HEK293 (cell line): ENCODE results near the gene PCYOX1L.

Experiments
- CTCF ChIA-PET: fragments of 350-600 bp; formaldehyde crosslinking; extraction: SDS; loops from one replicate; lab custom pipeline; 2021; ENCODE audit warnings: antibody characterized with exemption; lab: Yijun Ruan, JAX
- POLR2A ChIA-PET: fragments of 300-600 bp; formaldehyde crosslinking; extraction: SDS; loops from one replicate; lab custom pipeline; 2020; ENCODE audit warnings: antibody characterized with exemption, inconsistent platforms; lab: Yijun Ruan, JAX
- H3K27ac ChIP-seq: fragments of 200-500 bp; sonication (Bioruptor generic); 2 replicates; pipeline ENCODE4 v1.5.1; 2014; ENCODE audit warnings: low read depth, low read length, control low read depth, inconsistent platforms; ENCODE audit errors: extremely low read depth
- H3K36me3 ChIP-seq, 2 experiments: fragments of 200-500 bp in 1 of 2; sonication (Bioruptor generic) in 1 of 2; 1 replicate in 1 of 2; 2 replicates in 1 of 2; pipeline ENCODE4 v1.5.1; 2014 to 2017; ENCODE audit warnings: inconsistent platforms in 2 of 2, low read length in 2 of 2; ENCODE audit not compliant: control insufficient read depth in 2 of 2, insufficient read depth in 1 of 2
- H3K4me1 ChIP-seq: fragments of 200-500 bp; sonication (Bioruptor generic); 2 replicates; pipeline ENCODE4 v1.5.1; 2014; ENCODE audit warnings: mild to moderate bottlenecking, low read length, inconsistent platforms; ENCODE audit not compliant: control insufficient read depth, insufficient read depth
- H3K4me3 ChIP-seq: 2 replicates; pipeline ENCODE4 v1.5.1; 2011; ENCODE audit warnings: low read depth, mild to moderate bottlenecking, control low read depth, low read length, moderate library complexity
- H3K9me3 ChIP-seq: fragments of 200-500 bp; sonication (Bioruptor generic); 2 replicates; pipeline ENCODE4 v1.5.1; 2014; ENCODE audit warnings: low read depth, low read length, inconsistent platforms; ENCODE audit not compliant: control insufficient read depth, insufficient read depth
- WT1 ChIP-seq: fragments of 450-650 bp; formaldehyde crosslinking; IDR thresholded peaks from 2 replicates; pipeline ENCODE4 v1.5.1; 2016; ENCODE audit warnings: missing biosample characterization, missing genetic modification characterization
- YY2 ChIP-seq: fragments of 450-650 bp; formaldehyde crosslinking; IDR thresholded peaks from 2 replicates; pipeline ENCODE4 v1.5.1; 2016; ENCODE audit warnings: missing biosample characterization, missing genetic modification characterization
- ZEB2 ChIP-seq: fragments of 450-650 bp; formaldehyde crosslinking; IDR thresholded peaks from 2 replicates; pipeline ENCODE4 v1.5.1; 2016; ENCODE audit warnings: missing biosample characterization, missing genetic modification characterization
- ZFP3 ChIP-seq: fragments of 450-650 bp; formaldehyde crosslinking; IDR thresholded peaks from 2 replicates; pipeline ENCODE4 v1.5.1; 2016; ENCODE audit warnings: low read depth, missing biosample characterization, missing genetic modification characterization
- ZNF10 ChIP-seq: fragments of 450-650 bp; formaldehyde crosslinking; IDR thresholded peaks from 2 replicates; pipeline ENCODE4 v1.5.1; 2017; ENCODE audit warnings: missing biosample characterization, missing genetic modification characterization
- ZNF121 ChIP-seq: fragments of 450-650 bp; formaldehyde crosslinking; IDR thresholded peaks from 2 replicates; pipeline ENCODE4 v1.5.1; 2016; ENCODE audit warnings: missing biosample characterization, missing genetic modification characterization
- TF ChIP-seq, protein P1 (sequence below): fragments of 450-650 bp; formaldehyde crosslinking; IDR thresholded peaks from 2 replicates; pipeline ENCODE4 v1.5.1; 2017; ENCODE audit warnings: missing biosample characterization, missing genetic modification characterization

The PCYOX1L gene

DNA sequence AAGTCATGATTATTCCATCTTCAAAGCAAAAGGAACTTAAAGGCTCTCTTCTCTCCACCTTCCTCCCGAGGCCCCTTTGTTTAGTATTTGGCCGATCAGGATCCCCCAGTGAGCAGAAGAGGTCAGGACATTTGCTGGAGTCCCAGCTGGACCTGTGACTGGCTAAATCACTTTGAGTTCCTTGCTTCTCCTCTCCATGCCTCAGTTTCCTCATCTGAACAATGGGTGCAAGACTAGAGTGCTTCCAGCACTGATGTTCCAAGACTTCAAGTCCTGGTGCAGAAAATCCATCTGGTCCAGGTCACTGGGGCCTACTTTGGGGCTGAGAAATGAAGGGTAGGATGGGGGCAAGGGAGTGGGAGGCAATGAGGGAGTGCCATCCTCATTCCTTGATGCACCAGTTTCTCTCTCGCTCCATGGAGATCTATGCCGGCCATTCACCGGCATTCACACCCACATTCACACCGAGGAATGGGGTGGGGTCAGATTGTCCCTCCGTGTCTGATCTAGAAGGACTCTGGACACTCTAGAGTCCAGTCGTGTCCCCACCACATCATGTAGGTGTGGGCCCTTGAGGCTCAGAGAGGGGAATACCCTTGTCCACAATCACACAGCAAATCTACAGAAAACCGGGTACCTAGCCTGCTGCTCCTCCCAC is 60.0 kb downstream of the PCYOX1L start (continued):
- TF ChIP-seq, protein P1, sequence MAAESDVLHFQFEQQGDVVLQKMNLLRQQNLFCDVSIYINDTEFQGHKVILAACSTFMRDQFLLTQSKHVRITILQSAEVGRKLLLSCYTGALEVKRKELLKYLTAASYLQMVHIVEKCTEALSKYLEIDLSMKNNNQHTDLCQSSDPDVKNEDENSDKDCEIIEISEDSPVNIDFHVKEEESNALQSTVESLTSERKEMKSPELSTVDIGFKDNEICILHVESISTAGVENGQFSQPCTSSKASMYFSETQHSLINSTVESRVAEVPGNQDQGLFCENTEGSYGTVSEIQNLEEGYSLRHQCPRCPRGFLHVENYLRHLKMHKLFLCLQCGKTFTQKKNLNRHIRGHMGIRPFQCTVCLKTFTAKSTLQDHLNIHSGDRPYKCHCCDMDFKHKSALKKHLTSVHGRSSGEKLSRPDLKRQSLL (tag by site-specific recombination): no peak
- TF ChIP-seq WT1 (tag by site-specific recombination) (no peak), ZNF10 (tag by site-specific recombination) (no peak), ZFP3 (tag by site-specific recombination) (no peak)
- TF ChIP-seq, all 188 proteins: peak for 0

DNA sequence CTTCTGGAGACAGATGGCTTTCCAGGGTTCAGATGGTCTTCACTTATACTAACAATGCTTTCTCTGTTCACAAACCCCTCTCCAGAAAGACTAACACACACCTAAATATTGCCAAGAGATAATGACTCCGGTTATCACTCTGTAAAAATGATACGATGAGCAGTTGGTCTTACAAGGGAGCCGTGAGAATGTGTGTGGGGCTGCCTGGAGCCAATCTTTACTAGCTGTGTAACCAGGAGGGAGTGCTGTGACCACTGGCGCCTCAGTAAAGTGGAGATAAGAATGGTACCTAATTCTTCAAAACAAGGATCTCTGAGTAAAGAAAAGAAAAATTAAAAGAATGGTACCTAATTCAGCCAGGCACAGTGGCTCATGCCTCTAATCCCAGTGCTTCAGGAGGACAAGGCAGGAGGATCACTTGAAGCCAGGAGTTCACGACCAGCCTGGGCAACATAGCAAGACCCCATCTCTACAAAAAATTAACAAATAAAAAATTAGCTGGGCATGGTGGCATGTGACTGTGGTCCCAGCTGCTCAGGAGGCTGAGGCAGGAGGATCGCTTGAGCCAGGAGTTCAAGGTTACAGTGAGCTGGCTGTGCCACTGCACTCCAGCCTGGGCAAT is 61.2 kb downstream of the PCYOX1L start:
- Histone ChIP-seq H3K4me1 (peaks cover 6% of the 10 kb centered on the region; the same call in 1 of the 2 replicates), H3K36me3 (no peaks in the 10 kb centered on the region), H3K27ac (no peak overlapping the region)

More for the DNA sequence above, 61.2 kb downstream of the PCYOX1L start:
- TF ChIP-seq ZNF121 (tag by site-specific recombination): peak; percentile 98
- TF ChIP-seq ZEB2 (tag by site-specific recombination): no peak
- no peak for TF ChIP-seq YY2
- Histone ChIP-seq H3K9me3 (no peaks in the 10 kb centered on the region), H3K4me3 (no peak overlapping the region)
- CTCF ChIA-PET: interaction anchor here (0.6 to 2.3 kb wide), 5 partner anchors 9 to 146 kb away, joined by 3 to 10 read pairs (median 3); no protein-coding TSS in a partner anchor
- POLR2A ChIA-PET: no interaction called here
